HepG2 (cell line): ENCODE results near the gene CLEC14A. TPM values are rescaled to one million over a fixed set of nuclear protein-coding genes. Genes with fewer than 3 reads are reported as not detected.

Experiments used
- ATAC-seq: fragments of 200-7000 bp; cut with Tn5 transposase; 3 replicates; pipeline ENCODE4 v1.9.1; 2020; ENCODE audit warnings: mild to moderate bottlenecking, moderate library complexity
- BruUV-seq: library from RNA; stranded (reverse); fragments of 400-500 nt; replicated peaks from 2 replicates; lab custom pipeline; 2021; lab: Mats Ljungman, UMichigan
- CTCF ChIA-PET: fragments of 300-600 bp; formaldehyde crosslinking; extraction: SDS; loops from one replicate; lab custom pipeline; 2021; ENCODE audit warnings: low total read pairs, inconsistent platforms, low intra/inter-chr PET ratio; lab: Yijun Ruan, JAX
- POLR2A ChIA-PET: fragments of 350-600 bp; sonication (Branson Sonifier 250); formaldehyde crosslinking; loops from one replicate; lab custom pipeline; 2020; ENCODE audit warnings: antibody characterized with exemption, inconsistent platforms; lab: Yijun Ruan, JAX
- DNase-seq: peaks from one replicate; pipeline ENCODE4 v3.0.0-alpha.2; 2015; ENCODE audit warnings: low spot score
- FAIRE-seq: peaks from 3 replicates; lab custom pipeline; 2011; peaks lifted over from hg19 to GRCh38; lab: Jason Lieb, UNC
- H2AFZ ChIP-seq: one replicate; pipeline ENCODE4 v1.6.1; 2011; ENCODE audit warnings: low read length, inconsistent platforms
- H3K27ac ChIP-seq: fragments of 300-600 bp; 3 replicates; pipeline ENCODE4 v1.8.0; 2011; ENCODE audit warnings: mixed run types, mild to moderate bottlenecking, mixed read lengths, low read length, inconsistent platforms; ENCODE audit not compliant: insufficient read depth; ENCODE audit errors: extremely low read length
- H3K27me3 ChIP-seq, 2 experiments: fragments of 200-600 bp in 1 of 2; 2 replicates in 1 of 2; 3 replicates in 1 of 2; pipeline versions ENCODE4 v1.6.0 to v1.8.0; 2011; ENCODE audit warnings: low read length in 2 of 2, mild to moderate bottlenecking in 2 of 2, moderate library complexity in 2 of 2, inconsistent platforms in 1 of 2; ENCODE audit not compliant: insufficient read depth in 2 of 2, control insufficient read depth in 1 of 2
- H3K36me3 ChIP-seq, 2 experiments: fragments of 200-600 bp in 1 of 2; replicated peaks in 1 of 2; 2 replicates in 1 of 2; 3 replicates in 1 of 2; pipeline versions ENCODE4 v1.5.1 to v1.8.0; 2011; ENCODE audit warnings: low read length in 2 of 2, inconsistent platforms in 1 of 2; ENCODE audit not compliant: insufficient read depth in 2 of 2, control insufficient read depth in 1 of 2
- H3K4me1 ChIP-seq: 2 replicates; pipeline ENCODE4 v1.5.1; 2012; ENCODE audit warnings: low read length, inconsistent platforms; ENCODE audit not compliant: insufficient read depth
- H3K4me2 ChIP-seq: 2 replicates; pipeline ENCODE4 v1.6.0; 2011; ENCODE audit warnings: low read depth, low read length, inconsistent platforms
- H3K4me3 ChIP-seq, 3 experiments: fragments of 200-600 bp in 1 of 3; sonication (generic), shearing (Covaris generic) in 1 of 3; replicated peaks in 1 of 3; 2 replicates each; pipeline ENCODE4 v1.5.1; 2011 to 2016; ENCODE audit warnings: low read length in 3 of 3, inconsistent platforms in 2 of 3, low read depth in 2 of 3, mild to moderate bottlenecking in 2 of 3, control low read depth in 1 of 3, mixed read lengths in 1 of 3; ENCODE audit not compliant: insufficient read depth in 1 of 3
- H3K79me2 ChIP-seq: one replicate; pipeline ENCODE4 v1.6.1; 2011; ENCODE audit warnings: low read length, inconsistent platforms; ENCODE audit not compliant: insufficient read depth
- H3K9ac ChIP-seq: 2 replicates; pipeline ENCODE4 v1.6.0; 2011; ENCODE audit warnings: mild to moderate bottlenecking, low read depth, low read length, inconsistent platforms; ENCODE audit not compliant: insufficient read depth
- H3K9me3 ChIP-seq: 2 replicates; pipeline ENCODE4 v1.5.1; 2012; ENCODE audit warnings: mild to moderate bottlenecking, low read length
- H4K20me1 ChIP-seq: 2 replicates; pipeline ENCODE4 v1.6.0; 2011; ENCODE audit warnings: inconsistent platforms, mild to moderate bottlenecking, low read length, moderate library complexity; ENCODE audit not compliant: insufficient read depth
- ATF7 ChIP-seq, 2 experiments: fragments of 450-650 bp in 1 of 2; sonication (generic) in 1 of 2; formaldehyde crosslinking in 1 of 2; IDR thresholded peaks; 2 replicates each; pipeline versions ENCODE4 v1.4.0 to v1.6.1; 2016 to 2020; ENCODE audit warnings: antibody characterized with exemption in 1 of 2, mild to moderate bottlenecking in 1 of 2, missing genetic modification reagents in 1 of 2
- CREB1 ChIP-seq, 2 experiments: fragments of 450-650 bp in 1 of 2; IDR thresholded peaks; 2 replicates each; pipeline ENCODE4 v1.6.1; 2016 to 2017; ENCODE audit warnings: control low read depth in 1 of 2, mild to moderate bottlenecking in 1 of 2, missing compliant biosample characterization in 1 of 2, missing genetic modification characterization in 1 of 2
- EHMT2 ChIP-seq: fragments of 200-600 bp; sonication (generic); IDR thresholded peaks from 2 replicates; pipeline ENCODE4 v1.7.0; 2017; ENCODE audit warnings: antibody characterized with exemption, low read depth, low read length, borderline replicate concordance
- KMT2B ChIP-seq: IDR thresholded peaks from 2 replicates; pipeline ENCODE4 v1.6.1; 2016; ENCODE audit warnings: missing genetic modification reagents, missing compliant biosample characterization
- PCBP1 ChIP-seq: fragments of 200-400 bp; formaldehyde crosslinking; IDR thresholded peaks from 2 replicates; pipeline ENCODE4 v1.6.1; 2017; ENCODE audit warnings: mild to moderate bottlenecking, low read depth, low read length, borderline replicate concordance
- SOX6 ChIP-seq, 2 experiments: fragments of 450-650 bp in 1 of 2; sonication (generic) in 1 of 2; formaldehyde crosslinking in 1 of 2; IDR thresholded peaks; 2 replicates each; pipeline versions ENCODE4 v1.4.0 to v1.6.1; 2017 to 2020; ENCODE audit warnings: antibody characterized with exemption in 1 of 2, mild to moderate bottlenecking in 1 of 2, missing genetic modification reagents in 1 of 2
- TP53 ChIP-seq: sonication (generic); formaldehyde crosslinking; conservative IDR thresholded peaks from 2 replicates; pipeline ENCODE4 v1.4.0; 2020; ENCODE audit warnings: missing genetic modification reagents
- XBP1 ChIP-seq: sonication (generic); formaldehyde crosslinking; IDR thresholded peaks from 2 replicates; pipeline ENCODE4 v1.5.0; 2020; ENCODE audit warnings: missing genetic modification reagents
- ZC3H13 ChIP-seq: sonication (generic); formaldehyde crosslinking; IDR thresholded peaks from 2 replicates; pipeline ENCODE4 v1.8.1; 2023; ENCODE audit warnings: mild to moderate bottlenecking, missing genetic modification reagents, moderate library complexity
- ZMYM3 ChIP-seq: sonication (generic); formaldehyde crosslinking; IDR thresholded peaks from 2 replicates; pipeline ENCODE4 v1.5.1; 2020; ENCODE audit warnings: mild to moderate bottlenecking, missing genetic modification reagents
- ZNF121 ChIP-seq: sonication (generic); formaldehyde crosslinking; IDR thresholded peaks from 2 replicates; pipeline ENCODE4 v1.5.0; 2020; ENCODE audit warnings: mild to moderate bottlenecking, missing genetic modification reagents
- ZNF138 ChIP-seq: sonication (generic); formaldehyde crosslinking; IDR thresholded peaks from 2 replicates; pipeline ENCODE4 v1.5.0; 2020; ENCODE audit warnings: mild to moderate bottlenecking, low read depth, missing genetic modification reagents
- ZNF430 ChIP-seq: sonication (generic); formaldehyde crosslinking; IDR thresholded peaks from 2 replicates; pipeline ENCODE4 v1.9.0; 2021; ENCODE audit warnings: mild to moderate bottlenecking, missing genetic modification reagents
- ZNF703 ChIP-seq: sonication (generic); formaldehyde crosslinking; IDR thresholded peaks from 2 replicates; pipeline ENCODE4 v1.5.1; 2020; ENCODE audit warnings: missing genetic modification reagents, mild to moderate bottlenecking, moderate library complexity, borderline replicate concordance
- ZZZ3 ChIP-seq: sonication (generic); formaldehyde crosslinking; IDR thresholded peaks from 2 replicates; pipeline ENCODE4 v1.4.0; 2020; ENCODE audit warnings: missing genetic modification reagents, mild to moderate bottlenecking, borderline replicate concordance
- WGBS: methylation state at CpG from one replicate; pipeline ENCODE4 v1.1.6; 2017; ENCODE audit warnings: low lambda C conversion rate; 5-methylcytosine and 5-hydroxymethylcytosine counted together
- in situ Hi-C: cut with HindIII; loops from 2 replicates; pipeline ENCODE4 v1.10.0; 2017; ENCODE audit warnings: low pct_unique_long_range_greater_than_20kb; ENCODE audit not compliant: extremely low pct_ligation_motif_present
- intact Hi-C: fragments of 100-400 bp; cut with micrococcal nuclease; formaldehyde crosslinking; loops from one replicate; pipeline ENCODE4 v1.10.0; 2022; ENCODE audit not compliant: unreplicated experiment
- polyA plus RNA-seq, 8 experiments: library from polyadenylated mRNA; depleted of rRNA in 3 of 8; stranded (reverse) in 7 of 8; unstranded in 1 of 8; fragments of >200 nt; fragmentation: Illumina TruSeq in 4 of 8; extraction: Trizol in 4 of 8; gene quantifications; 2 replicates each; pipeline versions ENCODE4 v1.2.1 to v1.2.3, GENCODE V29; 2011 to 2016; ENCODE audit warnings: low read depth in 4 of 8, missing spikeins in 1 of 8, mixed read lengths in 1 of 8; ENCODE audit not compliant: insufficient read depth in 1 of 8
- total RNA-seq, 5 experiments: library from RNA; depleted of rRNA; stranded (reverse); fragments of >200 nt; fragmentation: Illumina TruSeq; extraction: Trizol; gene quantifications; 2 replicates each; pipeline ENCODE4 v1.2.3, GENCODE V29; 2016; ENCODE audit warnings: low read depth in 1 of 5
- TF ChIP-seq, protein P1 (sequence below): sonication (generic); formaldehyde crosslinking; IDR thresholded peaks from 2 replicates; pipeline ENCODE4 v1.8.1; 2023; ENCODE audit warnings: mild to moderate bottlenecking, missing genetic modification reagents
- TF ChIP-seq, protein P2 (sequence below): sonication (generic); formaldehyde crosslinking; IDR thresholded peaks from 2 replicates; pipeline ENCODE4 v1.5.0; 2020; ENCODE audit warnings: mild to moderate bottlenecking, missing genetic modification reagents, borderline replicate concordance

The CLEC14A gene
- total and polyA plus RNA-seq, 2 of the 13 experiments (the other 11 are each of a cell fraction or from before 2014, with no cell fraction given) = not detected

DNA sequence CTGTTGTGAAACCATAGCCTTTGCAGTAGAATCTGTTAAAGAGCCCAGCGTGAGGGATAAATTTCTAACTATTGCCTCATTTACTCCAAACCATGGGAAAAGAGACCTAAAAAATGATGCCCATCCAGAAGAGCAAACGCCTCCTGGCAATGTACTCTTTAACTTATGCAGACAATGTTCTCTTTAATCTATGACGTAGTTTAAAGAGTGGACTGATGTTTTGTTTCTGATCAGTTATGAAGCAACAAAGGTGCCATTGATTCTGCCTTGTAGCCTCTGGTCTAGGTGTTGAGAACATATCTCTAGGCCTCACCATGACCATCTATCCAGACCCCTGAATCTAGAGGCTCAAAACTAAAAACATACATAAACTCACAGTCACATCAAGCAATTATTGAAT is 34.8 kb downstream of the CLEC14A start:
- in situ Hi-C loops (no loop called here), intact Hi-C loops (no loop called here)
- no peaks in the 10 kb centered on the region for H3K9me3 ChIP-seq
- H3K4me2 ChIP-seq = no peak overlapping the region
- no peak for FAIRE-seq
- DNase-seq = no peak
- no peak overlapping the region for H2AFZ ChIP-seq
- no peak overlapping the region for H3K27ac ChIP-seq
- H3K4me1 ChIP-seq = no peaks in the 10 kb centered on the region
- CTCF ChIA-PET = no interaction called here
- H3K79me2 ChIP-seq = no peaks in the 10 kb centered on the region
- no TSS peak for BruUV-seq
- H3K36me3 ChIP-seq = no peaks in the 10 kb centered on the region
- WGBS = 2% methylated on average over 3 of the region's 3 CpGs
- H3K4me3 ChIP-seq = no peak overlapping the region
- H4K20me1 ChIP-seq = no peaks in the 10 kb centered on the region
- no peak for ATAC-seq
- H3K9ac ChIP-seq = no peak overlapping the region
- peak; percentile 55; the same call in 1 of the 2 replicates for TF ChIP-seq ATF7 (IDR thresholded peaks at IDR 0.05)
- TF ChIP-seq ATF7 (CRISPR knock-in tag; IDR thresholded peaks at IDR 0.05) = no peak
- TF ChIP-seq ZMYM3 (CRISPR knock-in tag) = no peak
- TF ChIP-seq SOX6 (IDR thresholded peaks at IDR 0.05) = no peak
- no peak for TF ChIP-seq SOX6 (CRISPR knock-in tag; IDR thresholded peaks at IDR 0.05)
- TF ChIP-seq CREB1 (IDR thresholded peaks at IDR 0.05) = peak; percentile 79
- TF ChIP-seq CREB1 (CRISPR knock-in tag; IDR thresholded peaks at IDR 0.05) = no peak
- no peak for TF ChIP-seq ZC3H13 (CRISPR knock-in tag)
- no peak for TF ChIP-seq EHMT2
- no peak for TF ChIP-seq ZZZ3
- TF ChIP-seq ZNF430 (CRISPR knock-in tag) = no peak
- TF ChIP-seq, protein P1, sequence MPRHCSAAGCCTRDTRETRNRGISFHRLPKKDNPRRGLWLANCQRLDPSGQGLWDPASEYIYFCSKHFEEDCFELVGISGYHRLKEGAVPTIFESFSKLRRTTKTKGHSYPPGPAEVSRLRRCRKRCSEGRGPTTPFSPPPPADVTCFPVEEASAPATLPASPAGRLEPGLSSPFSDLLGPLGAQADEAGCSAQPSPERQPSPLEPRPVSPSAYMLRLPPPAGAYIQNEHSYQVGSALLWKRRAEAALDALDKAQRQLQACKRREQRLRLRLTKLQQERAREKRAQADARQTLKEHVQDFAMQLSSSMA (CRISPR knock-in tag) = no peak
- TF ChIP-seq ZNF703 (CRISPR knock-in tag) = no peak
- no peak for TF ChIP-seq ZNF121 (CRISPR knock-in tag)
- no peak for TF ChIP-seq ZNF138
- no peak for TF ChIP-seq XBP1 (CRISPR knock-in tag)
- no peak for TF ChIP-seq TP53 (CRISPR knock-in tag)
- TF ChIP-seq, protein P2, sequence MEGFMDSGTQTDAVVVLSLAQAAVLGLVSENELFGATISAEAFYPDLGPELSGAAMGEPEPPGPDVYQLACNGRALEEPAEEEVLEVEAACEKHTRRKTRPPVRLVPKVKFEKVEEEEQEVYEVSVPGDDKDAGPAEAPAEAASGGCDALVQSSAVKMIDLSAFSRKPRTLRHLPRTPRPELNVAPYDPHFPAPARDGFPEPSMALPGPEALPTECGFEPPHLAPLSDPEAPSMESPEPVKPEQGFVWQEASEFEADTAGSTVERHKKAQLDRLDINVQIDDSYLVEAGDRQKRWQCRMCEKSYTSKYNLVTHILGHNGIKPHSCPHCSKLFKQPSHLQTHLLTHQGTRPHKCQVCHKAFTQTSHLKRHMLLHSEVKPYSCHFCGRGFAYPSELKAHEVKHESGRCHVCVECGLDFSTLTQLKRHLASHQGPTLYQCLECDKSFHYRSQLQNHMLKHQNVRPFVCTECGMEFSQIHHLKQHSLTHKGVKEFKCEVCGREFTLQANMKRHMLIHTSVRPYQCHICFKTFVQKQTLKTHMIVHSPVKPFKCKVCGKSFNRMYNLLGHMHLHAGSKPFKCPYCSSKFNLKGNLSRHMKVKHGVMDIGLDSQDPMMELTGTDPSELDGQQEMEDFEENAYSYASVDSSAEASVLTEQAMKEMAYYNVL (CRISPR knock-in tag) = no peak
- TF ChIP-seq PCBP1 = no peak
- TF ChIP-seq KMT2B (CRISPR knock-in tag) = no peak
- TF ChIP-seq, all 625 proteins: peak for 2
- no peaks in the 10 kb centered on the region for H3K27me3 ChIP-seq
- POLR2A ChIA-PET = no interaction called here
